Transverse colon (tissue), 4 donors: ENCODE results near the gene DCAF8. TPM values are rescaled to one million over a fixed set of nuclear protein-coding genes. Genes with fewer than 3 reads are reported as not detected.
A peak's percentile ranks its signal among the peaks of the same experiment; 100 is the strongest.

Experiments used
- DNase-seq: peaks from one replicate; pipeline ENCODE4 v3.0.0-alpha.2; 2019
- H3K27ac ChIP-seq, 4 donors: fragments of 200-600 bp; sonication (generic); 2 replicates each; pipeline ENCODE4 v1.5.1; 2016 to 2018; ENCODE audit warnings: inconsistent platforms in 4 of 4
- H3K27me3 ChIP-seq: fragments of 200-600 bp; sonication (generic); 2 replicates; pipeline ENCODE4 v1.5.1; 2017; ENCODE audit warnings: inconsistent platforms
- H3K36me3 ChIP-seq, 4 donors: fragments of 200-600 bp; sonication (generic); 2 replicates each; pipeline ENCODE4 v1.5.1; 2017 to 2019; ENCODE audit warnings: inconsistent platforms in 4 of 4
- H3K4me1 ChIP-seq, 4 donors: fragments of 200-600 bp; sonication (generic); 2 replicates each; pipeline ENCODE4 v1.5.1; 2017 to 2020; ENCODE audit warnings: inconsistent platforms in 4 of 4
- H3K4me3 ChIP-seq, 4 donors: fragments of 200-600 bp; sonication (generic); 1 replicate in 1 of 4; 2 replicates in 3 of 4; pipeline versions ENCODE4 v1.5.1 to v1.6.1; 2017 to 2019; ENCODE audit warnings: inconsistent platforms in 4 of 4
- H3K9me3 ChIP-seq, 2 donors: fragments of 200-600 bp; sonication (generic); 2 replicates each; pipeline ENCODE4 v1.5.1; 2017 to 2019; ENCODE audit warnings: inconsistent platforms in 2 of 2
- CTCF ChIP-seq, 5 experiments: fragments of 200-600 bp in 3 of 5; fragments of 450-650 bp in 2 of 5; sonication (generic) in 3 of 5; IDR thresholded peaks; 1 replicate in 2 of 5; 2 replicates in 3 of 5; pipeline ENCODE4 v1.5.1; 2016 to 2017; ENCODE audit warnings: antibody characterized with exemption in 5 of 5, inconsistent platforms in 3 of 5, mild to moderate bottlenecking in 2 of 5, moderate library complexity in 1 of 5
- EP300 ChIP-seq: sonication (generic); formaldehyde crosslinking; IDR thresholded peaks from one replicate; pipeline ENCODE4 v1.6.1; 2017; ENCODE audit warnings: antibody characterized with exemption, low read depth
- POLR2A ChIP-seq: fragments of 450-650 bp; IDR thresholded peaks from one replicate; pipeline ENCODE4 v1.6.1; 2016; ENCODE audit warnings: antibody characterized with exemption, mild to moderate bottlenecking, moderate library complexity
- POLR2AphosphoS5 ChIP-seq, 3 donors: sonication (generic); formaldehyde crosslinking; IDR thresholded peaks; one replicate each; pipeline ENCODE4 v1.6.1; 2016; ENCODE audit warnings: antibody characterized with exemption in 3 of 3
- WGBS, 2 donors: methylation state at CpG; one replicate each; pipeline ENCODE4 v1.1.5; 2018; ENCODE audit warnings: low coverage in 1 of 2; 5-methylcytosine and 5-hydroxymethylcytosine counted together
- in situ Hi-C, 4 donors: fragments of 200-750 bp; cut with MboI; loops; one replicate each; pipeline versions ENCODE4 v1.15.0 to v1.15.1; 2017; ENCODE audit warnings: low sequenced_read_pairs in 3 of 4, low pct_ligation_motif_present in 1 of 4, low pct_unique_long_range_greater_than_20kb in 1 of 4
- intact Hi-C: fragments of 100-400 bp; cut with DNase I; formaldehyde crosslinking; loops from one replicate; pipeline ENCODE4 v1.15.1; 2023; ENCODE audit warnings: low total_unique reads
- total RNA-seq, 4 donors: library from RNA; depleted of rRNA; stranded (reverse); fragments of >200 nt; gene quantifications; one replicate each; pipeline ENCODE4 v1.1.0, GENCODE V29; 2016

The DCAF8 gene
- total RNA-seq: 100 to 1,000 TPM; 128 to 279 (median 137) TPM

- H3K9me3 ChIP-seq: no peaks in the 10 kb centered on the region
- H3K4me1 ChIP-seq: peaks cover 7 to 53% (median 16%) of the 10 kb centered on the region in 4 donors
- intact Hi-C loops (no loop called here), in situ Hi-C loops (no loop called here)
- no peaks in the 10 kb centered on the region for H3K36me3 ChIP-seq
- peak; percentile 97 for TF ChIP-seq POLR2A
- peak; percentile 97 to 99 (median 97) for TF ChIP-seq POLR2AphosphoS5 (IDR thresholded peaks at IDR 0.05)
- TF ChIP-seq CTCF (IDR thresholded peaks at IDR 0.05): no peak
- peak within 1 kb of the TSS; percentile 94 to 99 (median 98) for H3K27ac ChIP-seq
- H3K4me3 ChIP-seq: peak within 1 kb of the TSS; percentile 62 to 92 (median 88)
- 0% methylated on average over 14 to 66 of the region's 67 CpGs for WGBS, 2 donors
- H3K27me3 ChIP-seq: no peaks in the 10 kb centered on the region
- DNase-seq: peak; percentile 99
These were observed at the start of gene DCAF8 for GRCh38 chr1:160261893-160262794. DCAF8 (minus strand) TSS chr1:160262549; CDS start chr1:160244008, 18,541 bp downstream.

- 55 to 83% methylated on average over 1 of the region's 1 CpG for WGBS, 2 donors
- in situ Hi-C loops (no loop called here), intact Hi-C loops (no loop called here)
- Histone ChIP-seq H3K27me3 (no peaks in the 10 kb centered on the region), H3K4me3 (no peak overlapping the region), H3K27ac (no peak overlapping the region), H3K9me3 (no peaks in the 10 kb centered on the region), H3K36me3 (peaks cover 0 to 98% (median 51%) of the 10 kb centered on the region in 4 donors), H3K4me1 (no peaks in the 10 kb centered on the region)
- TF ChIP-seq POLR2A (no peak), EP300 (no peak), CTCF (IDR thresholded peaks at IDR 0.05) (no peak), POLR2AphosphoS5 (IDR thresholded peaks at IDR 0.05) (no peak)
- no peak for DNase-seq
These were observed 47.2 kb upstream of the DCAF8 start for GRCh38 chr1:160309571-160309970.

GRCh38 chr1:160309185-160309557 lies 46.8 kb upstream of the DCAF8 start:
- DNase-seq: no peak
- H3K27ac ChIP-seq: no peak overlapping the region
- in situ Hi-C loops (no loop called here), intact Hi-C loops (no loop called here)
- H3K4me1 ChIP-seq: no peaks in the 10 kb centered on the region
- H3K27me3 ChIP-seq: no peaks in the 10 kb centered on the region
- H3K4me3 ChIP-seq: no peak overlapping the region
- H3K36me3 ChIP-seq: peaks cover 0 to 98% (median 51%) of the 10 kb centered on the region in 4 donors
- TF ChIP-seq CTCF (IDR thresholded peaks at IDR 0.05) (no peak), EP300 (no peak), POLR2AphosphoS5 (IDR thresholded peaks at IDR 0.05) (no peak), POLR2A (no peak)
- no peaks in the 10 kb centered on the region for H3K9me3 ChIP-seq

- in situ Hi-C loops: no loop called here
- peaks cover 0 to 98% (median 51%) of the 10 kb centered on the region in 4 donors for H3K36me3 ChIP-seq
These were observed 46.3 kb upstream of the DCAF8 start for GRCh38 chr1:160308451-160309184.

More at GRCh38 chr1:160308451-160309184, 46.3 kb upstream of the DCAF8 start:
- no peak overlapping the region for H3K4me3 ChIP-seq
- no peak for DNase-seq
- no peaks in the 10 kb centered on the region for H3K27me3 ChIP-seq
- H3K27ac ChIP-seq: no peak overlapping the region
- intact Hi-C loops: no loop called here
- H3K4me1 ChIP-seq: no peaks in the 10 kb centered on the region
- WGBS, 2 donors: 80 to 82% methylated on average over 3 to 4 of the region's 4 CpGs
- H3K9me3 ChIP-seq: no peaks in the 10 kb centered on the region
- no peak for TF ChIP-seq EP300
- no peak for TF ChIP-seq POLR2A
- TF ChIP-seq POLR2AphosphoS5 (IDR thresholded peaks at IDR 0.05): no peak
- no peak for TF ChIP-seq CTCF (IDR thresholded peaks at IDR 0.05)
